ENCODE measurements around the gene SNUPN. TPM values are rescaled to one million over a fixed set of nuclear protein-coding genes. Genes with fewer than 3 reads are reported as not detected.

Gene SNUPN
- total RNA-seq (ENCODE audit: low replicate concordance), result 17.0 and 23.2 TPM in 2 replicates
- long read RNA-seq, transcript SNUPN-201 (9 exons, 1,513 nt), result major isoform, 32 of 78 reads
- long read RNA-seq, transcript SNUPN-206 (9 exons, 1,682 nt), result minor isoform, 29 of 78 reads
- long read RNA-seq, partial matches to known transcripts, result 1 of 78 reads
- long read RNA-seq, other reads (novel, unspliced or antisense), result 15 of 78 reads

DNA sequence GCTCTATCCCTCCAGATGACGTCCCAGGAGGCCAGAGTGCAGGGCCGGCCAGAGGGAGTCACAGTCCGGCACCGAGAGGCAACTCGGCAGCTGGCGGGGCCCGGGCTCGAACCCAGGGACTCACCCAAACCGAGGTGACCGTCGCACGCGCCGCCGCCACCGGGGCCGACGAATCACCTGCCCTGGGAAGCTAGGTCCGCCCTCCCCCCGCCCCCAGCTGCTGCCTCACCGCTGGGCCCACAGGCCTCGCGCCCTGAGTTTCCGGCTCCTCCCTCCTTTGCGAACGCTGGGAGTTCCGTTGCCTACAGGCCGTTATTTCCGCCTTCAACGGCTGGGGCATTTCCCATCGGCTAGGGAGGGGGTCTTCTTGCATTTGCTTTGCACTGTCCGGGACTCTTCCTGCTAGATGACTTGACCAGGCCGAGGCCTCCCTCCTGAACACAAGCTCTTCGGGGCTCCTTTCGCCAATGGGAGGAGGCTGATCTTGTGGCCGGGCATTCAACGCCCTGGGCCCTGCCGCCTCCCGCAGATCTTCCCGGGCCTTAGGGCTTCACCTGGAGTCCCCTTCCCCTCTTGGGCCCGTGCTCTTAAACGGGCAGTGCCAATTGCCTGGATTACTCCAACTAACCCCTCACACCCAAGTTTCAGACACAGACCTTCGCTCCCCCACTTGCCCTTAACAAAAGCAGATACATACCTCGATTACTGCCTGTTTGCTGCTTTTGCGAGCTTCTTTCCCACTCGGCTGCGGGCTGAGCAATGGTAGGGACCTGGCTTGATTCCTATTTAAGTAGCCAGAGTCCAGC is at the start of gene SNUPN:
Gene SNUPN, minus strand, starts transcription at position 184 of the 806 bp plus-strand sequence. CDS start 4,674 bp downstream, outside the sequence.
- H3K36me3 Mint-ChIP-seq, result peaks cover 6% of the 10 kb centered on the region
- no peaks in the 10 kb centered on the region for H3K27me3 Mint-ChIP-seq
- H3K27ac Mint-ChIP-seq, result peak within 1 kb of the TSS; percentile 87
- DNase-seq (ENCODE audit: extremely low spot score, unreplicated experiment), result peak; percentile 92
- no peaks in the 10 kb centered on the region for H3K9me3 Mint-ChIP-seq
- no peaks in the 10 kb centered on the region for H3K4me1 Mint-ChIP-seq (ENCODE audit: unreplicated experiment)
- peak within 1 kb of the TSS; percentile 92 for H3K4me3 Mint-ChIP-seq
- TF ChIP-seq CTCF (conservative IDR thresholded peaks at IDR 0.05), result no peak

- no peak for TF ChIP-seq CTCF (conservative IDR thresholded peaks at IDR 0.05)
- Mint-ChIP-seq H3K27me3 (no peaks in the 10 kb centered on the region), H3K36me3 (no peaks in the 10 kb centered on the region), H3K4me3 (no peak overlapping the region), H3K4me1 (ENCODE audit: unreplicated experiment) (peaks cover 5% of the 10 kb centered on the region), H3K27ac (no peak overlapping the region), H3K9me3 (no peaks in the 10 kb centered on the region)
- no peak for DNase-seq (ENCODE audit: extremely low spot score, unreplicated experiment)
These were observed 48.8 kb upstream of the SNUPN start for GRCh38 chr15:75674366-75674765.

DNA sequence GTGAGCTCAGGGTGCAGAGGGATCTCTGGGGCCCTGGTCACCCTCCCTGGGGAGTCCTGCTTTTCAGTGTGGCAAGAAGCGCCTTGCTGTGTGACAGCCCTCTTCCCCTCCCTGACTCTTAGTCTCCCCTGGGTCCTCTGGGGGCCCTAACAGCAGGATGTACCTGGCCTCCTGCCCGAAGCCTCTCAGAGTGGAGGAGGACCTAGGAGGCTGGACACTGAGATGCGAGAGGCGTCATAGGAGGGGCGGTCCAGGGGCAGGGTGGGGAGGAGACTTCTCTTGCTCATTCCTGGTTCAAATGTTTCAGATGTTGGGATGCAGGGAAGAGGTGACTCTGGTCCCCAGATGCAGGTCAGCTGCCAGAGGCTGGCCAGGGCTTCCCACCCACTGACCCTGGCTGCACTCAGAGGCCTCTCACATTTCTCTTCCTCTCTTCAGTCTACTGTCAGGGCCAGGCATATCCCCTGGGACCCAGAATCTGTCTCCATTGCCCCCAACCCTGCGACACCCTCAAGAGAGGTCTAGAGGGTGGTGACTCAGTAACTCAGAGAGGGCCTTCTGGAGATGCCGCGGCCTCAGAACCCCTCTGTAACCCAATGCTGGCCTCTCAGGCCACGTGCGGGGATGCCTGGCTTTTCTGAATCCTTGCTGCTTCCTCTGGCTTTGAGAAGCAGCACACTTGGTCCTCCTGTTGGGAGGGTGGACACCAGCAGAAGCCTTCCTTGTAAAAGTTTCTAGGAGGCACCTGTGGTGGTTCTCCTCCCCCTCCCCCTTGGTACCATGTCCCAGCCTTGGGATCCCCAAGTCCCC is 48.1 kb upstream of the SNUPN start:
- TF ChIP-seq CTCF (conservative IDR thresholded peaks at IDR 0.05), result no peak
- H3K4me1 Mint-ChIP-seq (ENCODE audit: unreplicated experiment), result peaks cover 5% of the 10 kb centered on the region
- no peaks in the 10 kb centered on the region for H3K27me3 Mint-ChIP-seq
- H3K27ac Mint-ChIP-seq, result peak overlapping the region; percentile 71
- H3K9me3 Mint-ChIP-seq, result no peaks in the 10 kb centered on the region
- no peaks in the 10 kb centered on the region for H3K36me3 Mint-ChIP-seq
- no peak overlapping the region for H3K4me3 Mint-ChIP-seq
- no peak for DNase-seq (ENCODE audit: extremely low spot score, unreplicated experiment)

GRCh38 chr15:75672646-75673425 is 47.3 kb upstream of the SNUPN start:
- DNase-seq (ENCODE audit: extremely low spot score, unreplicated experiment), result no peak
- H3K27ac Mint-ChIP-seq, result peak overlapping the region; percentile 71
- H3K36me3 Mint-ChIP-seq, result no peaks in the 10 kb centered on the region
- peak overlapping the region; percentile 56 for H3K4me3 Mint-ChIP-seq
- TF ChIP-seq CTCF (conservative IDR thresholded peaks at IDR 0.05), result no peak
- H3K9me3 Mint-ChIP-seq, result no peaks in the 10 kb centered on the region
- H3K27me3 Mint-ChIP-seq, result no peaks in the 10 kb centered on the region
- peaks cover 5% of the 10 kb centered on the region for H3K4me1 Mint-ChIP-seq (ENCODE audit: unreplicated experiment)

Measured in type B pancreatic cell (in vitro differentiated cells).